COR-L47 (cell line): ENCODE data around the gene ATXN7L1.

ENCODE experiments used
- DNase-seq: peaks from one replicate; lab custom pipeline; 2025; lab: John Stamatoyannopoulos, UW

ATXN7L1 gene

GRCh38 chr7:105876091-105876963, at the start of gene ATXN7L1:
Gene ATXN7L1, minus strand, starts transcription at chr7:105876599. Its CDS starts 41 bp downstream, at chr7:105876558.
- peak; percentile 92 for DNase-seq

- no peak for DNase-seq
These were observed 49.7 kb upstream of the ATXN7L1 start for GRCh38 chr7:105926131-105926530.

- DNase-seq, result no peak
These were observed 48.5 kb upstream of the ATXN7L1 start for GRCh38 chr7:105924945-105925344.

GRCh38 chr7:105920766-105921165, 44.4 kb upstream of the ATXN7L1 start:
- DNase-seq, result no peak

GRCh38 chr7:105917659-105918058, 41.3 kb upstream of the ATXN7L1 start:
- DNase-seq, result no peak

- no peak for DNase-seq
These were observed 40.2 kb upstream of the ATXN7L1 start for GRCh38 chr7:105916603-105917002.

GRCh38 chr7:105913947-105914346, 37.5 kb upstream of the ATXN7L1 start:
- no peak for DNase-seq

GRCh38 chr7:105911961-105912575, 35.7 kb upstream of the ATXN7L1 start:
- no peak for DNase-seq

- no peak for DNase-seq
These were observed 33.8 kb upstream of the ATXN7L1 start for GRCh38 chr7:105910172-105910571.

GRCh38 chr7:105909742-105910141, 33.3 kb upstream of the ATXN7L1 start:
- no peak for DNase-seq

GRCh38 chr7:105907129-105907846, 30.9 kb upstream of the ATXN7L1 start:
- no peak for DNase-seq

- no peak for DNase-seq
These were observed 30.3 kb upstream of the ATXN7L1 start for GRCh38 chr7:105906695-105907094.

GRCh38 chr7:105905910-105906568, 29.6 kb upstream of the ATXN7L1 start:
- no peak for DNase-seq

- DNase-seq, result no peak
These were observed 29.0 kb upstream of the ATXN7L1 start for GRCh38 chr7:105905209-105905909.

GRCh38 chr7:105904064-105904463, 27.7 kb upstream of the ATXN7L1 start:
- DNase-seq, result no peak

- DNase-seq, result no peak
These were observed 26.0 kb upstream of the ATXN7L1 start for GRCh38 chr7:105902325-105902911.

- no peak for DNase-seq
These were observed 21.6 kb upstream of the ATXN7L1 start for GRCh38 chr7:105897999-105898398.

- peak; percentile 66 for DNase-seq
These were observed 20.1 kb upstream of the ATXN7L1 start for GRCh38 chr7:105896407-105896911.

GRCh38 chr7:105894131-105894530, 17.7 kb upstream of the ATXN7L1 start:
- DNase-seq, result no peak

- DNase-seq, result no peak
These were observed 16.0 kb upstream of the ATXN7L1 start for GRCh38 chr7:105892387-105892786.
